ENCODE measurements around the gene LGALS3BP. TPM values are rescaled to one million over a fixed set of nuclear protein-coding genes. Genes with fewer than 3 reads are reported as not detected.
A peak's percentile ranks its signal among the peaks of the same experiment; 100 is the strongest.

LGALS3BP gene
- total RNA-seq, 2 experiments from 2014 or later = 64.4 to 71.2 TPM

- DNase-seq = no peak
- ChIA-PET POLR2A (no interaction called here), CTCF (interaction anchor here (0.5 to 1.3 kb wide), 3 partner anchors 12 to 264 kb away, joined by 3 to 4 read pairs (median 4); no protein-coding TSS in a partner anchor)
- no peak for ATAC-seq
- peaks cover 4% of the 10 kb centered on the region for H3K27me3 Mint-ChIP-seq
- no peak overlapping the region for H3K27ac Mint-ChIP-seq
- peaks cover 8% of the 10 kb centered on the region for H3K4me1 Mint-ChIP-seq
- H3K4me3 Mint-ChIP-seq = no peak overlapping the region
- no peaks in the 10 kb centered on the region for H3K36me3 Mint-ChIP-seq (ENCODE audit: low read depth)
- no peaks in the 10 kb centered on the region for H3K9me3 Mint-ChIP-seq (ENCODE audit: low read depth)
- intact Hi-C loops (cut with DNase I, micrococcal nuclease) = loop anchor here in 1 of 2 experiments (10.0 kb wide), 1 partner anchor 65 kb away; no protein-coding TSS in a partner anchor
Observed at GRCh38 chr17:78929908-78930775, 49.6 kb downstream of the LGALS3BP start.

GRCh38 chr17:78925662-78926555 lies 53.8 kb downstream of the LGALS3BP start:
- intact Hi-C loops (cut with DNase I, micrococcal nuclease) = loop anchor here (2.0 kb wide), 1 partner anchor 61 kb away; no protein-coding TSS in a partner anchor
- ChIA-PET POLR2A (no interaction called here), CTCF (interaction anchor here (0.6 to 0.7 kb wide), 2 partner anchors 44 to 59 kb away, joined by 3 read pairs; no protein-coding TSS in a partner anchor)
- H3K4me3 Mint-ChIP-seq = no peak overlapping the region
- no peak overlapping the region for H3K27ac Mint-ChIP-seq
- DNase-seq = no peak
- peak; percentile 4 for ATAC-seq
- peaks cover 9% of the 10 kb centered on the region for H3K4me1 Mint-ChIP-seq
- peaks cover 4% of the 10 kb centered on the region for H3K27me3 Mint-ChIP-seq
- no peaks in the 10 kb centered on the region for H3K36me3 Mint-ChIP-seq (ENCODE audit: low read depth)
- no peaks in the 10 kb centered on the region for H3K9me3 Mint-ChIP-seq (ENCODE audit: low read depth)

DNA sequence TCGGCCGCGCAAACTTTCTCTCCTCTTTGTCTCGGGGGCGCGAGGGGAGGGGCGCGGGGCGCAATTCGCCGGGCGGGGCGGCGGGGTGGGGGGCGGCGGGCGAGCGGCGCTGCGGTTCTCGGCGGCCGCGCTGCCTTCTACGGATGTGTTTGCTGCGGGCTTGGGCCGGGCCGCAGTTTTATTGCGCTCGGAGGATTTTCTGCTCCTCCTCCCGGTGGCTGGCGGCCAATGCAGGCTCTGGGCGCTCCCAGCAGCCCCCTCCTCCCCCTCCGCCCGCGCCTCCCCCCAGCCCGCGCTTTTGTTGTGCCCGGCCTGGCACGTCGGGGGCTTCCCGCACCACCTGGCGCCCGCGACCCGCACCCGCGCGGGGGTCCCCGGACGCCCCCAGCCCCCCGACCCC lies 54.5 kb downstream of the LGALS3BP start, which contains the start of gene TIMP2:
TSS of gene TIMP2 (minus strand) at position 154 of the 400 bp plus-strand sequence. CDS start 299 bp downstream, outside the sequence.
- Mint-ChIP-seq H3K4me3 (peak within 1 kb of the TSS; percentile 45), H3K36me3 (ENCODE audit: low read depth) (no peaks in the 10 kb centered on the region), H3K4me1 (peaks cover 9% of the 10 kb centered on the region), H3K27ac (no peak within 1 kb of the TSS), H3K27me3 (peaks cover 4% of the 10 kb centered on the region), H3K9me3 (ENCODE audit: low read depth) (no peaks in the 10 kb centered on the region)
- ATAC-seq = peak; percentile 86
- intact Hi-C loops (cut with DNase I, micrococcal nuclease) = loop anchor here (2.0 kb wide), 1 partner anchor 60 kb away; no protein-coding TSS in a partner anchor
- POLR2A ChIA-PET = no interaction called here
- peak; percentile 83 for DNase-seq
- CTCF ChIA-PET = interaction anchor here (0.6 kb wide), 1 partner anchor 59 kb away, joined by 3 read pairs; no protein-coding TSS in a partner anchor

GRCh38 chr17:78924481-78925151 lies 55.1 kb downstream of the LGALS3BP start:
- ChIA-PET CTCF (no interaction called here), POLR2A (no interaction called here)
- Mint-ChIP-seq H3K9me3 (ENCODE audit: low read depth) (no peaks in the 10 kb centered on the region), H3K27ac (no peak overlapping the region), H3K4me1 (peaks cover 9% of the 10 kb centered on the region), H3K4me3 (peak overlapping the region; percentile 45), H3K27me3 (peaks cover 4% of the 10 kb centered on the region), H3K36me3 (ENCODE audit: low read depth) (no peaks in the 10 kb centered on the region)
- DNase-seq (peak; percentile 32), ATAC-seq (peak; percentile 30)
- intact Hi-C loops (cut with DNase I, micrococcal nuclease) = loop anchor here (2.0 kb wide), 1 partner anchor 60 kb away; no protein-coding TSS in a partner anchor

DNA sequence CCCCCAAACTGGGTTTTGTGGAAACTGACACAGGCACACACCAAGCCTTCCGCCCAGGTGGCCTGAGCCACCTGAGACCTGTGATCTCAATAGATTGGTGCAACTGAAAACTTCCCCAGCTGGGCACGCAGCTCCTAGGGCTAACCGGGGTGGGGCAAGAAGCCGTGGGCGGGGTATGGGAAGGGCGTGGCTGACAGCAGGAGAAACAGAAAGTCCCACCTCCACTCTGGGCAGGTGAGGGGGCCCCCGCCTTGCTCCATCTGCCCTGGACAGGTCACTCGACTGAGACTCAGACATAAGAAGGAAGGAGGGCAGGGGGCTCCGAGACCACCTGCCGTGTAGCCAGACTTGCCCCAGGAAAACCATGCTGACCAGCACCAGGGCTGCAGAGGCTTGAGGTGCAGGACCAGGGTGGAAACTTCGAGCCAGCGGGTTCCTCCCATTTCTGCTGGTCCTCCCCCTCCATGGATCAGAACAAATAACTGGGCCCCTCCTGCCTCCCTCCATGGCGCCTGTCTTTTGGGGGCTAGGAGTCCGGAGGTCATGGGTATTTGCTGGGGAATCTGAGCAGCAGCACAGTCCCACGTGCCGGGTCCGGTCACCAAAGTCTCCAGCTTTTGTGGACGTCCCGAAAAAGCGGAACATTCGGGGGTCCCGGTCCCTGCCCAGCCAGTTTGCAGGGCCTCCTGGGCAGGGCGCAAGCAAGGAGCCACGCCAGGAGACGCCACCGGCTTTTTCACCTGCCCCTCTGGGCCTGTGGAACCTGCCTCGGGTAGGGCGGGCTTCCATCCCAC lies 55.9 kb downstream of the LGALS3BP start:
- ATAC-seq (peak; percentile 56), DNase-seq (peak; percentile 77)
- intact Hi-C loops (cut with DNase I, micrococcal nuclease) = loop anchor here (2.0 kb wide), 1 partner anchor 59 kb away; no protein-coding TSS in a partner anchor
- Mint-ChIP-seq H3K36me3 (ENCODE audit: low read depth) (no peaks in the 10 kb centered on the region), H3K4me1 (peaks cover 9% of the 10 kb centered on the region), H3K27me3 (peaks cover 4% of the 10 kb centered on the region), H3K9me3 (ENCODE audit: low read depth) (no peaks in the 10 kb centered on the region), H3K4me3 (peak overlapping the region; percentile 45), H3K27ac (no peak overlapping the region)
- ChIA-PET CTCF (interaction anchor here (1.4 kb wide), 1 partner anchor 58 kb away, joined by 5 read pairs; no protein-coding TSS in a partner anchor), POLR2A (interaction anchor here (0.5 to 0.6 kb wide), 2 partner anchors 43 to 258 kb away, joined by 3 read pairs; no protein-coding TSS in a partner anchor)

- ATAC-seq = no peak
- H3K36me3 Mint-ChIP-seq (ENCODE audit: low read depth) = no peaks in the 10 kb centered on the region
- H3K27me3 Mint-ChIP-seq = peaks cover 4% of the 10 kb centered on the region
- no peak for DNase-seq
- ChIA-PET CTCF (interaction anchor here (0.7 to 1.4 kb wide), 3 partner anchors 20 to 97 kb away, joined by 3 to 5 read pairs (median 3); partner anchors contain the start of gene CEP295NL), POLR2A (interaction anchor here (0.6 kb wide), 1 partner anchor 42 kb away, joined by 3 read pairs; no protein-coding TSS in a partner anchor)
- H3K27ac Mint-ChIP-seq = no peak overlapping the region
- no peaks in the 10 kb centered on the region for H3K9me3 Mint-ChIP-seq (ENCODE audit: low read depth)
- intact Hi-C loops (cut with DNase I, micrococcal nuclease) = no loop called here
- peaks cover 9% of the 10 kb centered on the region for H3K4me1 Mint-ChIP-seq
- no peak overlapping the region for H3K4me3 Mint-ChIP-seq
Observed at GRCh38 chr17:78922816-78923498, 56.8 kb downstream of the LGALS3BP start.

- DNase-seq (no peak), ATAC-seq (no peak)
- intact Hi-C loops (cut with DNase I, micrococcal nuclease) = no loop called here
- H3K9me3 Mint-ChIP-seq (ENCODE audit: low read depth) = no peaks in the 10 kb centered on the region
- H3K27ac Mint-ChIP-seq = no peak overlapping the region
- H3K4me1 Mint-ChIP-seq = peaks cover 13% of the 10 kb centered on the region
- ChIA-PET CTCF (interaction anchor here (0.5 to 1.1 kb wide), 2 partner anchors 22 to 34 kb away, joined by 4 read pairs; no protein-coding TSS in a partner anchor), POLR2A (no interaction called here)
- peaks cover 4% of the 10 kb centered on the region for H3K27me3 Mint-ChIP-seq
- no peaks in the 10 kb centered on the region for H3K36me3 Mint-ChIP-seq (ENCODE audit: low read depth)
- H3K4me3 Mint-ChIP-seq = no peak overlapping the region
Observed at GRCh38 chr17:78921437-78921971, 58.2 kb downstream of the LGALS3BP start.
